C4-2B (cell line): ENCODE results near the gene PIP4K2B.

Experiments
- CTCF ChIP-seq: fragments of 450-650 bp; conservative IDR thresholded peaks from 2 replicates; pipeline ENCODE4 v1.5.1; 2017; ENCODE audit warnings: mild to moderate bottlenecking
- ZFX ChIP-seq: fragments of 450-650 bp; IDR thresholded peaks from 2 replicates; pipeline ENCODE4 v1.6.1; 2017

- TF ChIP-seq CTCF (no peak), ZFX (no peak)
Observed at GRCh38 chr17:38719289-38719942, 79.9 kb downstream of the PIP4K2B start.
